HCT116 (cell line): Measurements from ENCODE around the gene GPAT3. TPM values are rescaled to one million over a fixed set of nuclear protein-coding genes. Genes with fewer than 3 reads are reported as not detected.

Experiments used
- ATAC-seq: fragments of 200-7000 bp; cut with Tn5 transposase; 2 replicates; pipeline ENCODE4 v1.9.1; 2020; ENCODE audit warnings: mild to moderate bottlenecking, moderate library complexity
- BruUV-seq: library from RNA; stranded (reverse); fragments of 400-500 nt; replicated peaks from 2 replicates; lab custom pipeline; 2021; lab: Mats Ljungman, UMichigan
- CTCF ChIA-PET: fragments of 300-600 bp; sonication (Branson Sonifier 250); formaldehyde crosslinking; loops from one replicate; lab custom pipeline; 2021; ENCODE audit warnings: antibody characterized with exemption; lab: Charles Lee
- POLR2A ChIA-PET: fragments of 300-600, 350-600 bp; sonication (Branson Sonifier 250); formaldehyde crosslinking; loops from one replicate; lab custom pipeline; 2021; ENCODE audit warnings: antibody characterized with exemption; lab: Charles Lee
- RAD21 ChIA-PET, 2 experiments: fragments of 300-600 bp; sonication (Branson Sonifier 250); formaldehyde crosslinking; loops; one replicate each; lab custom pipeline; 2023; ENCODE audit warnings: low total read pairs in 2 of 2; ENCODE audit not compliant: uncharacterized antibody in 2 of 2, unreplicated experiment in 2 of 2, low non-redundant PET in 1 of 2; lab: Charles Lee
- DNase-seq: peaks from one replicate; pipeline ENCODE4 v3.0.0-alpha.2; 2010; ENCODE audit warnings: low read depth, low spot score
- H2AFZ ChIP-seq: fragments of 200-600 bp; shearing (Covaris generic), sonication (generic); 2 replicates; pipeline ENCODE4 v1.6.1; 2017; ENCODE audit warnings: low read depth, mixed run types, mixed read lengths, antibody characterized with exemption, low read length; ENCODE audit not compliant: poor library complexity, severe bottlenecking
- H3K27ac ChIP-seq: 2 replicates; pipeline ENCODE4 v1.5.1; 2012; ENCODE audit warnings: low read depth, low read length
- H3K27me3 ChIP-seq: fragments of 200-600 bp; sonication (generic); 2 replicates; pipeline ENCODE4 v1.6.1; 2016; ENCODE audit warnings: mixed run types, low read length, mixed read lengths; ENCODE audit not compliant: insufficient read depth
- H3K36me3 ChIP-seq, 2 experiments: fragments of 200-500 bp in 1 of 2; fragments of 200-600 bp in 1 of 2; sonication (Bioruptor generic) in 1 of 2; sonication (generic) in 1 of 2; 2 replicates each; pipeline versions ENCODE4 v1.5.1 to v1.6.1; 2014 to 2016; ENCODE audit warnings: low read length in 2 of 2, inconsistent platforms in 1 of 2, mixed read lengths in 1 of 2, mixed run types in 1 of 2; ENCODE audit not compliant: insufficient read depth in 2 of 2, control insufficient read depth in 1 of 2
- H3K4me1 ChIP-seq, 2 experiments: fragments of 200-600 bp in 1 of 2; sonication (generic) in 1 of 2; 2 replicates each; pipeline versions ENCODE4 v1.5.1 to v1.6.1; 2012 to 2017; ENCODE audit warnings: low read length in 2 of 2, inconsistent platforms in 1 of 2, mild to moderate bottlenecking in 1 of 2, mixed read lengths in 1 of 2, mixed run types in 1 of 2, moderate library complexity in 1 of 2; ENCODE audit not compliant: insufficient read depth in 2 of 2, control insufficient read depth in 1 of 2
- H3K4me2 ChIP-seq: fragments of 200-600 bp; sonication (generic); 2 replicates; pipeline ENCODE4 v1.6.1; 2017; ENCODE audit warnings: mixed run types, low read length, mixed read lengths
- H3K4me3 ChIP-seq, 2 experiments: fragments of 200-600 bp in 1 of 2; sonication (generic) in 1 of 2; replicated peaks in 1 of 2; 2 replicates each; pipeline ENCODE4 v1.5.1; 2011 to 2016; ENCODE audit warnings: low read length in 2 of 2, control low read depth in 1 of 2, low read depth in 1 of 2, mild to moderate bottlenecking in 1 of 2, mixed read lengths in 1 of 2, mixed run types in 1 of 2
- H3K79me2 ChIP-seq: fragments of 200-600 bp; sonication (generic); 2 replicates; pipeline ENCODE4 v1.6.1; 2017; ENCODE audit warnings: mild to moderate bottlenecking, mixed run types, low read length, moderate library complexity, mixed read lengths; ENCODE audit not compliant: insufficient read depth
- H3K9ac ChIP-seq: fragments of 200-600 bp; sonication (generic); 2 replicates; pipeline ENCODE4 v1.6.1; 2016; ENCODE audit warnings: low read length, mixed read lengths
- H3K9me2 ChIP-seq: fragments of 200-600 bp; sonication (generic), shearing (Covaris generic); 2 replicates; pipeline ENCODE4 v1.6.1; 2017; ENCODE audit warnings: mixed run types, mild to moderate bottlenecking, moderate library complexity; ENCODE audit not compliant: insufficient read depth
- H3K9me3 ChIP-seq, 2 experiments: fragments of 200-500 bp in 1 of 2; fragments of 200-600 bp in 1 of 2; sonication (Bioruptor generic) in 1 of 2; sonication (generic) in 1 of 2; 2 replicates each; pipeline ENCODE4 v1.6.1; 2014 to 2017; ENCODE audit warnings: low read length in 2 of 2, mixed read lengths in 2 of 2, inconsistent platforms in 1 of 2, low read depth in 1 of 2, mild to moderate bottlenecking in 1 of 2, mixed run types in 1 of 2, moderate library complexity in 1 of 2; ENCODE audit not compliant: control insufficient read depth in 1 of 2, insufficient read depth in 1 of 2
- H4K20me1 ChIP-seq: fragments of 200-600 bp; sonication (generic), shearing (Covaris generic); 2 replicates; pipeline ENCODE4 v1.6.1; 2017; ENCODE audit warnings: mixed run types, mild to moderate bottlenecking, moderate library complexity; ENCODE audit not compliant: insufficient read depth
- CBX3 ChIP-seq: IDR thresholded peaks from 2 replicates; pipeline ENCODE4 v1.6.1; 2012; ENCODE audit warnings: low read depth
- CEBPB ChIP-seq: IDR thresholded peaks from 2 replicates; pipeline ENCODE4 v1.6.1; 2012; ENCODE audit warnings: low read depth
- EGR1 ChIP-seq: IDR thresholded peaks from 2 replicates; pipeline ENCODE4 v1.6.1; 2012; ENCODE audit warnings: low read depth
- ELF1 ChIP-seq: IDR thresholded peaks from 2 replicates; pipeline ENCODE4 v1.6.1; 2012; ENCODE audit warnings: low read depth, borderline replicate concordance
- EZH2 ChIP-seq: fragments of 200-600 bp; sonication (generic); IDR thresholded peaks from 2 replicates; pipeline ENCODE4 v1.6.1; 2017; ENCODE audit warnings: antibody characterized with exemption, mixed run types
- EZH2phosphoT487 ChIP-seq: fragments of 200-600 bp; IDR thresholded peaks from 2 replicates; pipeline ENCODE4 v1.6.1; 2018; ENCODE audit warnings: antibody characterized with exemption, borderline replicate concordance
- FOSL1 ChIP-seq: IDR thresholded peaks from 2 replicates; pipeline ENCODE4 v1.6.1; 2012; ENCODE audit warnings: low read depth
- JUND ChIP-seq: IDR thresholded peaks from 2 replicates; pipeline ENCODE4 v1.6.1; 2012
- POLR2A ChIP-seq: IDR thresholded peaks from 2 replicates; pipeline ENCODE4 v1.7.0; 2011; ENCODE audit warnings: borderline replicate concordance; ENCODE audit not compliant: insufficient read depth, insufficient read length; ENCODE audit errors: extremely low read depth
- POLR2AphosphoS5 ChIP-seq: IDR thresholded peaks from 2 replicates; pipeline ENCODE4 v1.6.1; 2011; ENCODE audit warnings: mild to moderate bottlenecking, low read depth, low read length, moderate library complexity
- RAD21 ChIP-seq: IDR thresholded peaks from 2 replicates; pipeline ENCODE4 v1.6.1; 2012; ENCODE audit warnings: low read depth, mild to moderate bottlenecking
- SIN3A ChIP-seq: IDR thresholded peaks from 2 replicates; pipeline ENCODE4 v1.6.1; 2012; ENCODE audit warnings: low read depth
- SP1 ChIP-seq: IDR thresholded peaks from 2 replicates; pipeline ENCODE4 v1.6.1; 2012; ENCODE audit warnings: low read depth
- TCF7L2 ChIP-seq: IDR thresholded peaks from 2 replicates; pipeline ENCODE4 v1.7.0; 2011; ENCODE audit warnings: borderline replicate concordance, inconsistent platforms; ENCODE audit not compliant: insufficient read depth, insufficient read length; ENCODE audit errors: extremely low read depth
- ZNF274 ChIP-seq: fragments of 200-500 bp; sonication (Bioruptor generic); IDR thresholded peaks from 2 replicates; pipeline ENCODE4 v1.6.1; 2014; ENCODE audit warnings: mild to moderate bottlenecking, low read depth, low read length, inconsistent platforms
- intact Hi-C: fragments of 100-400 bp; cut with micrococcal nuclease; formaldehyde crosslinking; loops from 2 replicates; pipeline ENCODE4 v1.10.0; 2022
- total RNA-seq: library from RNA; stranded (reverse); gene quantifications from one replicate; pipeline ENCODE4 v1.2.1, GENCODE V29; 2021; ENCODE audit not compliant: unreplicated experiment
- TF ChIP-seq, protein P1 (sequence below), 3 experiments: fragments of 200-600 bp in 1 of 3; sonication (generic) in 1 of 3; IDR thresholded peaks in 2 of 3; conservative IDR thresholded peaks in 1 of 3; 2 replicates each; pipeline ENCODE4 v1.5.1; 2012 to 2017; ENCODE audit warnings: low read depth in 2 of 3, low read length in 2 of 3, antibody characterized with exemption in 1 of 3, borderline replicate concordance in 1 of 3, control low read depth in 1 of 3, mild to moderate bottlenecking in 1 of 3, mixed read lengths in 1 of 3, mixed run types in 1 of 3, moderate library complexity in 1 of 3; ENCODE audit not compliant: insufficient read depth in 1 of 3
- TF ChIP-seq, protein P2 (sequence below): IDR thresholded peaks from 2 replicates; pipeline ENCODE4 v1.6.1; 2011; ENCODE audit warnings: mild to moderate bottlenecking, low read length, moderate library complexity; ENCODE audit not compliant: insufficient replicate concordance; ENCODE audit errors: extremely low read depth
- TF ChIP-seq, protein P3 (sequence below): IDR thresholded peaks from 2 replicates; pipeline ENCODE4 v1.6.1; 2012

GPAT3 gene
- total RNA-seq, 1 experiment from 2014 or later = 36.7 TPM

DNA sequence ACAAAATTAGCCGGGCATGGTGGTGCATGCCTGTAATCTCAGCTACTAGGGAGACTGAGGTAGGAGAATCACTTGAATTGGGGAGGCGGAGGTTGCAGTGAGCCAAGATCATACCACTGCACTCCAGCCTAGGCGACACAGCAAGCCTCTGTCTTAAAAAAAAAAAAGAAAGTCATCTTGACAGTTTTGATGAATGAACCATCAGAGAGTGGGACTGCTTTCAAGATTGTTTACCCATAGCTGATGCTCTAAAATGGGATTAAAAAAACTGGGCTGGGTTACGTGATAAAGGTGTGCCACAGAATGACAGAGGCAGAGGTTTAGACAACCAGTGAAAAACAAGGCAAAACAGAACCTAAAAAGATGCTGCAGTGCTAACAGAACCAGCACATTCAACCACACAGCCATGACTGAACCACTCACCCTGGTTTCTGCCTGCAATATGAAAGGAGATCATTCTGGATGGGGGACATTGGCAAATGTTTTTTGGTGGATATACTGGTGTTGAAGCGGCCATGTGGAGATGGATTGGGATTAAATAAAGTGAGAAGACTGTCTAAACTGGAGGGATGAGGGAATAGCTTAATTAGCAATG, 22.2 kb downstream of the GPAT3 start:
- CTCF ChIA-PET = no interaction called here

More for the DNA sequence above, 22.2 kb downstream of the GPAT3 start:
- H3K9ac ChIP-seq = no peak overlapping the region
- intact Hi-C loops = no loop called here
- H3K9me3 ChIP-seq = no peaks in the 10 kb centered on the region
- no peak for TF ChIP-seq ZNF274
- TF ChIP-seq POLR2A = no peak
- no peak for TF ChIP-seq SP1
- TF ChIP-seq EZH2 = no peak
- no peak for TF ChIP-seq RAD21
- no peak for TF ChIP-seq FOSL1
- TF ChIP-seq POLR2AphosphoS5 = no peak
- TF ChIP-seq SIN3A = no peak
- no peak for TF ChIP-seq CEBPB
- no peak for TF ChIP-seq CBX3
- TF ChIP-seq JUND = no peak
- TF ChIP-seq, protein P1, sequence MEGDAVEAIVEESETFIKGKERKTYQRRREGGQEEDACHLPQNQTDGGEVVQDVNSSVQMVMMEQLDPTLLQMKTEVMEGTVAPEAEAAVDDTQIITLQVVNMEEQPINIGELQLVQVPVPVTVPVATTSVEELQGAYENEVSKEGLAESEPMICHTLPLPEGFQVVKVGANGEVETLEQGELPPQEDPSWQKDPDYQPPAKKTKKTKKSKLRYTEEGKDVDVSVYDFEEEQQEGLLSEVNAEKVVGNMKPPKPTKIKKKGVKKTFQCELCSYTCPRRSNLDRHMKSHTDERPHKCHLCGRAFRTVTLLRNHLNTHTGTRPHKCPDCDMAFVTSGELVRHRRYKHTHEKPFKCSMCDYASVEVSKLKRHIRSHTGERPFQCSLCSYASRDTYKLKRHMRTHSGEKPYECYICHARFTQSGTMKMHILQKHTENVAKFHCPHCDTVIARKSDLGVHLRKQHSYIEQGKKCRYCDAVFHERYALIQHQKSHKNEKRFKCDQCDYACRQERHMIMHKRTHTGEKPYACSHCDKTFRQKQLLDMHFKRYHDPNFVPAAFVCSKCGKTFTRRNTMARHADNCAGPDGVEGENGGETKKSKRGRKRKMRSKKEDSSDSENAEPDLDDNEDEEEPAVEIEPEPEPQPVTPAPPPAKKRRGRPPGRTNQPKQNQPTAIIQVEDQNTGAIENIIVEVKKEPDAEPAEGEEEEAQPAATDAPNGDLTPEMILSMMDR (IDR thresholded peaks at IDR 0.05 in 2 of 3, conservative IDR thresholded peaks at IDR 0.05 in 1 of 3; ENCODE audit: borderline replicate concordance in 1 of 3, insufficient read depth in 1 of 3, low read depth in 2 of 3, low read length in 2 of 3) = no peak
- TF ChIP-seq, protein P2, sequence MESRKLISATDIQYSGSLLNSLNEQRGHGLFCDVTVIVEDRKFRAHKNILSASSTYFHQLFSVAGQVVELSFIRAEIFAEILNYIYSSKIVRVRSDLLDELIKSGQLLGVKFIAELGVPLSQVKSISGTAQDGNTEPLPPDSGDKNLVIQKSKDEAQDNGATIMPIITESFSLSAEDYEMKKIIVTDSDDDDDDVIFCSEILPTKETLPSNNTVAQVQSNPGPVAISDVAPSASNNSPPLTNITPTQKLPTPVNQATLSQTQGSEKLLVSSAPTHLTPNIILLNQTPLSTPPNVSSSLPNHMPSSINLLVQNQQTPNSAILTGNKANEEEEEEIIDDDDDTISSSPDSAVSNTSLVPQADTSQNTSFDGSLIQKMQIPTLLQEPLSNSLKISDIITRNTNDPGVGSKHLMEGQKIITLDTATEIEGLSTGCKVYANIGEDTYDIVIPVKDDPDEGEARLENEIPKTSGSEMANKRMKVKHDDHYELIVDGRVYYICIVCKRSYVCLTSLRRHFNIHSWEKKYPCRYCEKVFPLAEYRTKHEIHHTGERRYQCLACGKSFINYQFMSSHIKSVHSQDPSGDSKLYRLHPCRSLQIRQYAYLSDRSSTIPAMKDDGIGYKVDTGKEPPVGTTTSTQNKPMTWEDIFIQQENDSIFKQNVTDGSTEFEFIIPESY = no peak
- TF ChIP-seq TCF7L2 = no peak
- TF ChIP-seq EZH2phosphoT487 = no peak
- TF ChIP-seq ELF1 = no peak
- TF ChIP-seq, protein P3, sequence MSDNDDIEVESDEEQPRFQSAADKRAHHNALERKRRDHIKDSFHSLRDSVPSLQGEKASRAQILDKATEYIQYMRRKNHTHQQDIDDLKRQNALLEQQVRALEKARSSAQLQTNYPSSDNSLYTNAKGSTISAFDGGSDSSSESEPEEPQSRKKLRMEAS = no peak
- TF ChIP-seq EGR1 = no peak
- ATAC-seq (peak; percentile 4; the same call in 1 of the 2 replicates), DNase-seq (no peak)
- H3K4me3 ChIP-seq = no peak overlapping the region
- peaks cover 45 to 80% of the 10 kb centered on the region in 2 experiments for H3K4me1 ChIP-seq
- no peaks in the 10 kb centered on the region for H3K36me3 ChIP-seq
- POLR2A ChIA-PET = no interaction called here
- H3K27ac ChIP-seq = no peak overlapping the region
- peaks cover 7% of the 10 kb centered on the region; the same call in 1 of the 2 replicates for H4K20me1 ChIP-seq
- BruUV-seq = no TSS peak
- H3K27me3 ChIP-seq = no peaks in the 10 kb centered on the region
- H3K4me2 ChIP-seq = peak overlapping the region; percentile 64
- peaks cover 37% of the 10 kb centered on the region for H3K79me2 ChIP-seq
- H3K9me2 ChIP-seq = no peaks in the 10 kb centered on the region
- RAD21 ChIA-PET = no interaction called here
- H2AFZ ChIP-seq = no peak overlapping the region
